ENCODE measurements around the gene TMPRSS4.

Gene TMPRSS4

GRCh38 chr11:118152552-118153471, 75.9 kb downstream of the TMPRSS4 start, which contains the start of gene SCN4B:
Gene SCN4B, minus strand, starts transcription at chr11:118152823. Its CDS starts 150 bp downstream, at chr11:118152673.
- FAIRE-seq: no peak

GRCh38 chr11:118153516-118153915, 76.6 kb downstream of the TMPRSS4 start:
- no peak for DNase-seq (ENCODE audit: low spot score)
- no peak for FAIRE-seq

More at GRCh38 chr11:118152552-118153471, 75.9 kb downstream of the TMPRSS4 start, which contains the start of gene SCN4B:
- DNase-seq (ENCODE audit: low spot score): no peak

- FAIRE-seq (no peak), DNase-seq (ENCODE audit: low spot score) (no peak)
These were observed 77.1 kb downstream of the TMPRSS4 start for GRCh38 chr11:118153976-118154375.

GRCh38 chr11:118154641-118155040, 77.8 kb downstream of the TMPRSS4 start:
- DNase-seq (ENCODE audit: low spot score) (no peak), FAIRE-seq (no peak)

- FAIRE-seq (no peak), DNase-seq (ENCODE audit: low spot score) (no peak)
These were observed 79.1 kb downstream of the TMPRSS4 start for GRCh38 chr11:118155776-118156530.

- DNase-seq (ENCODE audit: low spot score) (no peak), FAIRE-seq (no peak)
These were observed 79.8 kb downstream of the TMPRSS4 start for GRCh38 chr11:118156531-118157185.

GRCh38 chr11:118157186-118157895, 80.5 kb downstream of the TMPRSS4 start:
- DNase-seq (ENCODE audit: low spot score): no peak

GRCh38 chr11:118161786-118162185, 84.9 kb downstream of the TMPRSS4 start:
- FAIRE-seq (no peak), DNase-seq (ENCODE audit: low spot score) (no peak)

More at GRCh38 chr11:118157186-118157895, 80.5 kb downstream of the TMPRSS4 start:
- FAIRE-seq: no peak

GRCh38 chr11:118162846-118163245, 86.0 kb downstream of the TMPRSS4 start:
- DNase-seq (ENCODE audit: low spot score) (no peak), FAIRE-seq (no peak)

GRCh38 chr11:118163494-118163893, 86.6 kb downstream of the TMPRSS4 start:
- DNase-seq (ENCODE audit: low spot score) (no peak), FAIRE-seq (no peak)

GRCh38 chr11:118164885-118165284, 88.0 kb downstream of the TMPRSS4 start:
- FAIRE-seq (no peak), DNase-seq (ENCODE audit: low spot score) (no peak)

GRCh38 chr11:118166641-118167040, 89.8 kb downstream of the TMPRSS4 start:
- FAIRE-seq (no peak), DNase-seq (ENCODE audit: low spot score) (no peak)

GRCh38 chr11:118167253-118167652, 90.4 kb downstream of the TMPRSS4 start:
- DNase-seq (ENCODE audit: low spot score): no peak
- FAIRE-seq: no peak

- DNase-seq (ENCODE audit: low spot score): no peak
- FAIRE-seq: no peak
These were observed 91.0 kb downstream of the TMPRSS4 start for GRCh38 chr11:118167906-118168305.

- FAIRE-seq (no peak), DNase-seq (ENCODE audit: low spot score) (no peak)
These were observed 91.4 kb downstream of the TMPRSS4 start for GRCh38 chr11:118168316-118168715.

GRCh38 chr11:118168751-118169150, 91.9 kb downstream of the TMPRSS4 start:
- FAIRE-seq (no peak), DNase-seq (ENCODE audit: low spot score) (no peak)

GRCh38 chr11:118169300-118170140, 92.6 kb downstream of the TMPRSS4 start:
- no peak for DNase-seq (ENCODE audit: low spot score)
- FAIRE-seq: no peak

- no peak for FAIRE-seq
These were observed 93.4 kb downstream of the TMPRSS4 start for GRCh38 chr11:118170231-118170630.

GRCh38 chr11:118170882-118171268, 94.0 kb downstream of the TMPRSS4 start:
- FAIRE-seq (no peak), DNase-seq (ENCODE audit: low spot score) (no peak)

More at GRCh38 chr11:118170231-118170630, 93.4 kb downstream of the TMPRSS4 start:
- no peak for DNase-seq (ENCODE audit: low spot score)
